GM19468 (cell line): ENCODE measurements around the gene EYA2.
"Not testable (repeated sequence)": the region's sequence is repeated elsewhere in the genome, so short reads cannot be mapped to it uniquely, and the experiment has no call there.

Experiments used
- ATAC-seq: cut with Tn5 transposase; IDR thresholded peaks from one replicate; pipeline ENCODE4 v1.9.1; 2021; ENCODE audit warnings: mild to moderate bottlenecking, moderate library complexity, moderate number of reproducible peaks; ENCODE audit not compliant: unreplicated experiment; ENCODE audit errors: extremely low read depth

The EYA2 gene, protein sequence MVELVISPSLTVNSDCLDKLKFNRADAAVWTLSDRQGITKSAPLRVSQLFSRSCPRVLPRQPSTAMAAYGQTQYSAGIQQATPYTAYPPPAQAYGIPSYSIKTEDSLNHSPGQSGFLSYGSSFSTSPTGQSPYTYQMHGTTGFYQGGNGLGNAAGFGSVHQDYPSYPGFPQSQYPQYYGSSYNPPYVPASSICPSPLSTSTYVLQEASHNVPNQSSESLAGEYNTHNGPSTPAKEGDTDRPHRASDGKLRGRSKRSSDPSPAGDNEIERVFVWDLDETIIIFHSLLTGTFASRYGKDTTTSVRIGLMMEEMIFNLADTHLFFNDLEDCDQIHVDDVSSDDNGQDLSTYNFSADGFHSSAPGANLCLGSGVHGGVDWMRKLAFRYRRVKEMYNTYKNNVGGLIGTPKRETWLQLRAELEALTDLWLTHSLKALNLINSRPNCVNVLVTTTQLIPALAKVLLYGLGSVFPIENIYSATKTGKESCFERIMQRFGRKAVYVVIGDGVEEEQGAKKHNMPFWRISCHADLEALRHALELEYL

GRCh38 chr20:46894579-46894958, at the start of gene EYA2:
Gene EYA2, plus strand, starts transcription at chr20:46894843. Its CDS starts 95,168 bp downstream, at chr20:46990011.
- ATAC-seq = no peak

DNA sequence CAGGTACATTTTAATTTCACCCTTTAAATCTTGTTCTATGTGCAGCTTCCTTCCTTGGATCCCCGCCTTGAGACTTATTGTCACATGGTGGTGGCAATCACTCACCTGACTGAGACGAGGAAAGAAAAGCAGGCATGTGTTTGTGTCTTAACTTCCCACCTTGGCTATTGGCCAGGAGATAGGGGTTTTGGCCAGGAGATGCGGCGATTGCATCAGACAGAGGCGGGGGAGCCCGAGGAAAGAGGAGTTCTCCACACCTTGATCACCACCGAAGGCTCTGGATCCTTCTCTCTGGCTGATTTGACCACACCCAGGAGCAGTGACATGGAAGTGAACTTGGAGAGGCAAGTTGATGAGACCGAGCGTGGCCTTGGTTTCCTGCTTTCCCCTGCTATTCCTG, 49.7 kb upstream of the EYA2 start:
- no peak for ATAC-seq

DNA sequence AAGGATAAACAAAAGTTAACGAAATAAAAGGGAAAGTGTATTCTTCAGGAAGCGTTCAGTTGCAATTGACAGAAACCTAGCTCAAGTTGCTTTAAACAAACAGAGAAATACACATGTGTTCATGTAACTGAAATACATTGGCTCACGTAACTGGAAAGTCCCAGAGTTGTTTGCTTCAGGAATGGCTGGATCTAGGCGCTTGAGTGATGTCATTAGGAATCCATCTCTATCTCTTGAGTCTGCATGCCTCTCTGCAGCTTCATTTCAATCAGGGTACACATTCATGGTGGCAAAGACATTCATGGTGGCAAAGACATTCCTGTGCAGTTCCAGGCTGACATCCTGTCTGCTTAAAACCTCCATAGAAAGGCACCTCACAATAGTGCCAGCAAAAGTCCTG, 45.4 kb upstream of the EYA2 start:
- ATAC-seq = no peak

GRCh38 chr20:46849751-46850150, 44.9 kb upstream of the EYA2 start:
- ATAC-seq = no peak

GRCh38 chr20:46850416-46850815, 44.2 kb upstream of the EYA2 start:
- no peak for ATAC-seq

- no peak for ATAC-seq
These were observed 43.7 kb upstream of the EYA2 start for GRCh38 chr20:46850896-46851295.

DNA sequence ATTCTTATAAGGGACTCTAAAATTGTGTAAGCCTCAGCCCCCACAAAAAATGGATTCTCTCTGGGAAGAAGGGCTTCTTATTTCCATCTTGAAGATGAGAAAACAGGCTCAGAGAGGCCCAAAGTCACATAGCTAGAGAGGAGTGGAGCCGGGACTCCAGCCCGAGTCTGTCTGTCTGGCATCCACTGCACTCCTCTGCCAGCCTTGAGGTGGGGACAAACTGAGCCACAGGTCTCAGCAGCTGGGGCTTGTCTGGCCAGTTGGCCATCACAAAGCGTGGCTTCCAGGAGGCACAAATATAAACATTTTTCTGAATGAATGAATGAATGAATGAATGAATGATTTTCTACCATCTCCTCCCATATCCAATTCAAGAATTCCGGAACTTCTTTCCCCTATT, 42.9 kb upstream of the EYA2 start:
- no peak for ATAC-seq

DNA sequence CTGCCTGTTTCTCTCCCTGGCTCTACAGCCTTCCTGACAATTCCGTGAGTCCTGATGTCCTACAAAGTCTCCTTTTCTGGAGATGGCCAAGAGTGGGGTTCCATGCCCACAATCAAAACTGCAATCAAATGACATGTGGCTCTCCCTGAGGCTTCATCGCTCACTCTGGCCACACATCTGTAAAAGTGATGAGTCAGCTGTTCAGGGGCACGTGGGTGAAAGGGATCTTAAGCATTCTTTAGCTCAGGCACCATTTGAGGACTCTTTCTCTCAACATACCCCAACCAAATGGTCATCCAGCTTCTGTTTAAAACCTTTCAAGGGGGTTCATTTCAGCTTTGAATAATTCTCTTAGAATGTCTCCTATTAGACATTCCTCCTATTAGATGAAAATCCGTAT, 42.3 kb upstream of the EYA2 start:
- no peak for ATAC-seq

- ATAC-seq = no peak
These were observed 40.7 kb upstream of the EYA2 start for GRCh38 chr20:46853926-46854325.

GRCh38 chr20:46857061-46857831, 37.4 kb upstream of the EYA2 start:
- ATAC-seq = no peak

GRCh38 chr20:46865824-46866223, 28.8 kb upstream of the EYA2 start:
- ATAC-seq = no peak

GRCh38 chr20:46870041-46870440, 24.6 kb upstream of the EYA2 start:
- ATAC-seq = no peak

DNA sequence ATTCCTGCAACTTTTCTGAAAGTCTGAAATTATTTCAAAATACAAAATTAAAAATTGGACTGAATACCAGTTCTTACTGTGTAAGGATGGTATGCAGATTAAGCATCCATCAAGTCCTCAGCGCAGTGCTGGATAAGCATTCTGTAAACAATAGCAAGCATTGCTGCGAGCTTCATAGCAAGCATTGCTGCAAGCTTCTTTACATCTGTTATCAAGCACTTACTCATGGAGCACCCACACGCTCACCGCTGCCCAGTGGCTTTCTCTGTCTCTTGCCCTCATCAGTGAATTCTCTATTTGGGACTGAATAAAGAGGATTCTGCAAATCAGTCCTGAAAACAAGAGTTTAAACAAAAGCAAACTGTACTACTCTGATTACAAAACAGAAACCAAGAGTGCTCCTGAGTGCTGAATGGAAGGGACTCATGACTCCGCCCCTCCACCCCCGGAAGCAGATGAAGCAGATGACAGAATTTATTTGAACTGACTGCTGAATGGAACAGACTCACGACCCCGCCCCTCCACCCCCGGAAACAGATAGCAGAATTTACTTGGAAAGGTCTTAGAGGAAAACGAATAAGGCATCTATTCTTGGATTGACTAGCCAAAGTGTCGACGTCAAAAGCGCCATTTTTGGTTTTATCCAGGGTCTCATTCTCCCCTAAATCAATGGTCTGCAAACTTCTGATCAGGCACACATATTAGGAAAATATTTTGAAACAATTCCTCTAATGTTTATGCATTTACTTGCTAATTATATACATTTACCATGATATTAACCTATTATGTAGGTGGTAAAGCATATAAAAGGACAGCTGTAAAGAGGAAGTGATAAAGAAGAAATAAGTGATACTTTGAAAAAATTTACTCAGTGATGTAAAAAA, 22.1 kb upstream of the EYA2 start:
- ATAC-seq = no peak

GRCh38 chr20:46875059-46875458, 19.6 kb upstream of the EYA2 start:
- no peak for ATAC-seq

- no peak for ATAC-seq
These were observed 15.3 kb upstream of the EYA2 start for GRCh38 chr20:46879386-46879785.

DNA sequence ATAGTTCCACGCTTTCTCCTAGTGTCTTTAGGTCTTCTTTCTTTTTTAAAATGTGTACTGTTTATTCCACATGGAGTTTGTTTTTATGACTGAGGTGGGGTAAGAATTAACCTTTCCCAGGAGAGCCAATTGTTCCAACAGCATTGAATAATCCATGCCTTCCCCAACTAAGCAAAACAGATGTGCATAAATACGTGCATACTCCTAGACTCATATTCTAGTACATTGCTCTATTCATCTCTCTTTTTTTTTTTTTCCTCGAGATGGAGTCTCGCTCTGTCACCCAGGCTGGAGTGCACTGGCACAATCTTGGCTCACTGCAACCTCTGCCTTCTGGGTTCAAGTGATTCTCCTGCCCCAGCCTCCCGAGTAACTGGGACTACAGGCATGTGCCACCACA, 14.7 kb upstream of the EYA2 start:
- not testable (repeated sequence) for ATAC-seq

DNA sequence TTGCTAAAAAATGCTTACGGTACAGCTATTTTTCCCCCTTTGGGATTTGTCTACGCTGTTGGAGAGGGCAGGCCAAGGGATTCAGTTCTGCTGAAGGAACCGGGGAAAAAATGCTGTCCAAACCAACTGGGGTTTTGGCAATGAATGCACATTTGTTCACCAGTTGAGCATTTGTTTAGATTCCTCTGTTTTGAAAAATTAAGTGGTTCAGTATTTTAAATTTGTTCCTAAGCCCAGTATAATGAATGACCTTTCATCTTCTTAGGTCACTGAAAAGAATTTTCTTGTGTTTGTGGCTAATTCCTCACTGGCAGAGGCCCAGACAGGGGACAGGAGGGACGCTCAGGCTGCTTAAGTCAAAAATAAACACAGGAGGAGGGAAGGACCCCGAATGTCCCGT, 10.8 kb upstream of the EYA2 start:
- no peak for ATAC-seq

- ATAC-seq = no peak
These were observed 4.0 kb upstream of the EYA2 start for GRCh38 chr20:46890682-46891081.

GRCh38 chr20:46893051-46893450, 1.6 kb upstream of the EYA2 start:
- ATAC-seq = no peak

DNA sequence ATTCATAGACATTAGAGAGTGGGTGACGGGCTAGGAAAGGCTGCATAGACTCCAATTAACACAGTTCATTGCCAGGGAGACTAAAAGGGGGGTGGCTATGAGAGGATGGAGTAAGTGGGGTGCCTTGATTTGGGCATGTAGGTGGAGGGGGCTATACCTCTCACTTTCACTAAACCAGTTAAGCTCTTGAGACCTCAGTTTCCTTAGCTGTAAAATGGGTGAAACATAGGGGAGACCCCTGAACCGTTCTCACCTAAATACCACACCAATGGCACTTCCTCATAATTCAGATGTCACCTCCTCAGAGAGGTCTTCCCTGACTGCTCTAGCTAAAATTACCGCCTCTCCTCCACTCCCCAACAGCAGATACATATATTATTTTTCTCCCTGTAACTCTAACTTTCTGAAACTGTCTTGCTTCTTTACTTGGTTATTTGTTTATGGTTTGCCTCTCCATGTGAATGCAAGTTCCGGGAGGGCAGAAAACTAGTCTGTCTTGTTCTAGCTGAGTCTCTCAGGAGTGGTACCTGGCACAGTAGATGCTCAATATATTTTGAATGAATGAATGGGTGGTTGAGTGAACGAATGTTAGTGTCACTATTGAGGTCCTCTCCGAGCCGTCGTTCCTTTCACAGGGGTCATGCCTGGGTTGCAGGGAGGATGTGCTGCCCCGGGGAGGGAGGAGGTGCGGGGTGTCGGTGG, 615 bp upstream of the EYA2 start:
- ATAC-seq = no peak
